NCI-H128 (cell line): ENCODE data around the gene RGS19.
"Not testable (repeated sequence)": the region's sequence is repeated elsewhere in the genome, so short reads cannot be mapped to it uniquely, and the experiment has no call there.

Source experiments
- DNase-seq: peaks from one replicate; lab custom pipeline; 2025; ENCODE audit not compliant: unreplicated experiment; lab: John Stamatoyannopoulos, UW

The RGS19 gene

DNA sequence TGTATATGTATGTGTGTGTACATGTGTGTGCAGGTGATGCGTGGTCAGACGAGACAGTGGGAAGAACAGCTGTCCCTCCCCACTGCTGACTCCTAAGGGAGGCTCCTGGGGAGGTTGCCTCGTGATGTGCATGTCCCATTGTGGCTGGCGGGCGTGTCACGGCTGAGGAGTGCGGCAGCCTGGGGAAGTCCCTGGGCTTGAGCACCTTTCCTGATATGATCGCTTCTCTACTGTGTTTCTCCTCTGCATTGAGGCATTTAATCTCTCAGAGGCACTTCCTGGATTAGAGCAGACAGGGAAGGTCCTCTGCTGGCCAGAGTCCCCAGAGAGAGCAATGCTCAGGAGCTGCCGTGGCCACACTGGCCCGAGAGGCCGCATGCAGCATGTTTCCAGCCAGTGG is 16.6 kb upstream of the RGS19 start:
- DNase-seq, result no peak

DNA sequence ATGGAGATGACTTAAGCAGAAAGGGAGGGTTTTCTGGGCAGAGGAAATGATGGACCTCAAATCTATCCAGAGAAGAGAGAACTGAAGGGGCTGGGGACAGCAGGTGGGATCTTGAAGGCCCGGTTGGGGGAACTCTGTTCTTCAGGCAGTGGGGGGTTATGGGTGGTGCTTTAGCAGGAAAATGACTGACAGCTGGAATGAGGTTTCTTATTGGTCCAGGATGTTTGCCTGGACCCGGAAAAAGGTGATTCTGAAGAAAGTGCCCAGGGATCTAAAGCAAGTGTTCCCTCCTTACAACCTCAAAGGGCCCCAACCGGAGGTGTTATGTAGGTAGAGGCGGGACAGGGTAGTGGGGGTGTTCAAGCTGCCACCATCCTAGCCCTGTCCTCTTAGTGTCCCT is 16.1 kb upstream of the RGS19 start:
- no peak for DNase-seq

- DNase-seq, result no peak
Measured at GRCh38 chr20:64093013-64093503, 13.7 kb upstream of the RGS19 start.

GRCh38 chr20:64092258-64093012 is 13.1 kb upstream of the RGS19 start:
- DNase-seq, result no peak

DNA sequence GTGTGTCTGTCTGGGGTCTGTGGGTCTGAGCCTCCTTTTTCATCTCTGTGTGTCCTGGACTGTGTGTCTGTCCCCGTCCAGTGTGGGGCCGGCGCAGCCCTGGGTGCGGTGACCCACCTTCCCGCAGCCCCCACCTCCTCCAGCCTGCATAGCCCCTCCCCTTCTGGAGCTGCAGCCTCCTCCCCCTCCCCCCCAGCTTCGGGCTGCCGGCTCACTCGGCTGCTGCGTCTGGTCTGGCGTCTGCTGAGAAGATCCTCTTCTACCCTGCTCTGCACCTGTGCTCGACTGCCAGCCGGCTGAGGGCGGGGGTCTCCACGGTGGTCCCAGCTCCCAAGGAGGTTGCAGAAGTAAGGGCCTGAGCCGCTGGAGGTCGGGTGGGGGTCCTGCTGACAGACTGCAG is 12.5 kb upstream of the RGS19 start:
- DNase-seq, result no peak

- DNase-seq, result no peak
Measured at GRCh38 chr20:64091340-64091739, 12.0 kb upstream of the RGS19 start.

- DNase-seq, result no peak
Measured at GRCh38 chr20:64090165-64090564, 10.8 kb upstream of the RGS19 start.

DNA sequence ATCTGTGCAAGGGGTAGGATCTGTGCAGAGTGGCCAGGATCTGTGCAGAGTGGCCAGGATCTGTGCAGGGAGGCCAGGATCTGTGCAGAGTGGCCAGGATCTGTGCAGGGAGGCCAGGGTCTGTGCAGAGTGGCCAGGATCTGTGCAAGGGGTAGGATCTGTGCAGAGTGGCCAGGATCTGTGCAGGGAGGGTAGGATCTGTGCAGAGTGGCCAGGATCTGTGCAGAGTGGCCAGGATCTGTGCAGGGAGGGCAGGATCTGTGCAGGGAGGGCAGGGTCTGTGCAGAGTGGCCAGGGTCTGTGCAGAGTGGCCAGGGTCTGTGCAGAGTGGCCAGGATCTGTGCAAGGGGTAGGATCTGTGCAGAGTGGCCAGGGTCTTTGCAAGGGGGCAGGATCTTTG is 9.3 kb upstream of the RGS19 start:
- not testable (repeated sequence) for DNase-seq

GRCh38 chr20:64087226-64087825 is 8.0 kb upstream of the RGS19 start:
- DNase-seq, result not testable (repeated sequence)

DNA sequence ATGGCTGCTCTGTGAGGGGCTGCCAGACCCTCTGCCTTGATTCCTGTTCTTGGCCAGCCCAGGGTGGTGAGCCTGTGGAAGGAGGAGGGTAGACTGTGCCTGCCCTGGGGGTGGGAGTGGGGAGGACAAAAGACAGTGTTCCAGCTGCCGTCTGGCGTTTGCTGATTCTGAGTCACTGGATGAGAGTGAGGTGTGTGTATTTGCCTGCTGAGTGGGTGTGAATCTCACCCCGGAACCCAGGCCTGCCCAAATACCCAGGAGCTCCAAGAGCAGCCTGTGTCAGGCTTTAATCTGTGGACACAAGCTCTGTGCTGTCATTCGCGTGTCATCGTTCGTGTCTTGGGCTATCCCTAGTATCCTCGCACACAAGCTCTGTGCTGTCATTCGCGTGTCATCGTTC is 7.5 kb upstream of the RGS19 start:
- no peak for DNase-seq

GRCh38 chr20:64084685-64085152 is 5.4 kb upstream of the RGS19 start:
- DNase-seq, result no peak

DNA sequence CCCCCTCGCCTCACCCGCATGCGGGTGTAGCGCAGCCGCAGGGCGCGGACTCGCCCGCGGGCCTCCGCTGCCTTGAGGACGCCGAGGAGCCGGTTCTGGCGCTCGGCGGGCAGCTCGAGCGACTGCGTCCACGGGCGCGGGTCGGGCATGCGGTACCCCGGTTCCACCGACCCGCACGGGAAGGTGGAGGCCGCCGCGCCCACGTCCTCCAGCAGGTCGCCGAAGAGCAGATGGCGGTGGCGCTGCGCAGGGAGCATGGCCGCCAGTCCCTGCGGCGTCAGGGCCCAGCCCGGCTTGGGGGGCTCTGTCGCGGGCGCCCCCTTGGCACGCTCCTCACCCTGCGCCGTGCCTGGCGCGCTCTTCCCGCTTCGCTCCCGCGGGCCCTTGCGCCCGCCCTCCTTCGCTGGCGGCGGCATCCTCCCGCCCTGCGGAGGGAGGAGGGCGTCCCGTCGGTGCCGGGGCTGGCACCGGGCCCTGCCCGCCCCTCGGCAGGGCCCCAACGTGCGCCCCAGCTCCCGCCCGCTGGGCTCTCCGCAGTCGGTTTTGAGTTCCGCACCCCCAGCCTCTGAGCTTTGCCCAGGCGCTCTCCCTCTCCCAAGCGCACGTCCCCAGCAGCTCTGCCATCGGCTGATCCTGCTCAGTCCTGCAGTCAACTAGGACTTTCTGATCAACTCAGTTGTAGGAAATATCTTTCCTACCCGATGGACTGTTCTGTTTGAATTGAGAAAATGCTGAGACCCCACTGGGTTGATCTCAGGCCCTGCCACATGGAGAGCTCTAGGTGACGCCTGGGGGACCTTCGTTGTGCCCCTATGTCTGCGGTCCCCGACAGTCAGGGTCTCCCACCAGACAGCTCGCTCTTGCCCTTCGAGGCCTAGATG is 4.7 kb upstream of the RGS19 start, which contains the start of gene LKAAEAR1:
Gene LKAAEAR1 (minus strand): TSS at position 595 of the 881 bp plus-strand sequence. CDS start 179 bp downstream, at position 416.
- DNase-seq, result no peak

DNA sequence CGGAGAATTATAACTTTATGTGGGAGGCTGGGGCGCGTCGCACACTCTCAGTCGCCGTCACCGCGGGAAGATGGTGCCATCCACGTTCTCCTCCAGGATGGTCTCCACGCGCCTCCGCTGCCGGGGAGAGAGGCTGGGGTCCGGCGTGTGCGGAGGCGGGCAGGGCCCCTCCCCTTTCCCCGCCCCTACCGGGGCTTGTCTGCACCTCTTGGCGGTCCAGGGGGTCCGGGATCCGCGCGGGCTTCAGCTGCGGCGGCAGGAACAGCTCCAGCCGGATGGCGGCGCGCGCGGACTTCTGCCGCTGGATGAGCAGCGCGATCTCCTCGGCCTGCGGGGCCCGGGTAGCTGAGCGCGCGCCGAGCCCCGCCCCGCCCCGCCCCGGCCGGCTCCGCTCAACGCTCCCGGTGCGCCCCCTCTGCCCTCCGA is 4.1 kb upstream of the RGS19 start:
- DNase-seq, result peak; percentile 56

GRCh38 chr20:64082820-64083377 is 3.6 kb upstream of the RGS19 start:
- no peak for DNase-seq

GRCh38 chr20:64082126-64082731 is 2.9 kb upstream of the RGS19 start:
- no peak for DNase-seq

GRCh38 chr20:64081624-64081964 is 2.3 kb upstream of the RGS19 start:
- DNase-seq, result no peak

- DNase-seq, result no peak
Measured at GRCh38 chr20:64080813-64081623, 1.7 kb upstream of the RGS19 start.

DNA sequence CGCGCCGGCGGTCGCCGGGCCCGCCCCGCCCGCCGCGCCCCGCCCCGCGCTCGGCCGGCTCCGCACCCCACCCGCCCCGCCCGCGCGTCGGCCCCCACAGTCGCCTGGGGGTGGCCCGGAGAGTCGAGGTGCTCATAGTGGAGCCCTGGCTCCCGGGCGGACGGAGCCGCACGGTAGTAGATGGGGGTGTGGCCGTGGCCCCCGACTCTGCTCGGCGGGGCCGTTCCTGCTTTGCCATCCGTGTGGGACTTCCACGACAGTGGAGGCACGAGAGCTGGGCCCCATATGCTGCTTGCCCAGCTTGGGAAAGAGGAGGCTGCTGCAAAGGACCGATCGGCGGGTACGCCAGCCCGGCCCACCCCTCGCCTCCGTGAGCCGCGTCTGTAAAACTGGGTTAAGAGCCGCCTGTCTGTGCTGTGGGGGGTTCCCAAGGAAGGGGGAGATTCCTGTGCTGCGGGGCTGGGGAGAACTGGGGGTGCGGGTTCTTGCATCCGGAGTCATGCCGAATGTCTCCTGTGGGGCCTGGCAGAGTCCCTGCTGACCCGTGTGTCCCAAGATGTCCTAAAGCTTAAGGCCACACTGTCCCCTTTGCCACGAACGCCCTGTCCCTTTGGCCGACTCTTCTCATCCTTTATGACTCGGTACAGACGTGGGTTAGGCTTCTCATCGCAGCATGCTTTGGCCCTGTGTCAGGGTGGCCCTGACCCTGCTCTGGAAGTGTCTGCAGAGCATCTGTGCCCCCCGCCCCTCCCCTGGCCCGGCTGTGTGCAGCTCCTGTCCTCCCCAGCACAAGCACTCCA is 895 bp upstream of the RGS19 start, which contains the start of gene OPRL1:
Gene OPRL1 (plus strand): TSS at position 70 of the 800 bp plus-strand sequence. CDS start 12,639 bp downstream, outside the sequence.
- DNase-seq, result no peak

DNA sequence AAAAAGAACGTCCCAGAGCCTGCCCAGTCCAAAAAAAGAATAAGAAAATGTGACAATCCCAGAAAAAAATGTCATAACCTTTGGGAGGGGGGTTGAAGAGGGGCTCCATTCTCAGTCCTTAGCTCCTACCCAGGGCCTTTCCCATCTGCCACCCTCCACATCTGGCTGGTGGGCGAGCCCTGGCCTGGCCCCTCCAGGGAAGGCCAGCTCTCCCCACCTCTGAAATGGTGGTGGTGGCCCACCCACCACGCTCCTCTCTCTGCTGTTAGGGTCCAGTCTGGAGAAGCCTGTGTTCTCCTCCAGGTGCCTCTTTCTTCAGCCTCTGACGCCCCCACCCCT is 415 bp downstream of the RGS19 start:
- DNase-seq, result no peak
